ENCODE results near the gene DPH3. TPM values are rescaled to one million over a fixed set of nuclear protein-coding genes. Genes with fewer than 3 reads are reported as not detected.

Gene DPH3
- total RNA-seq, 1 experiment from 2014 or later: 25.0 TPM

GRCh38 chr3:16227566-16227965 is 37.2 kb downstream of the DPH3 start:
- Histone ChIP-seq H3K4me1 (replicated peaks) (no peaks in the 10 kb centered on the region), H3K27me3 (replicated peaks) (no peaks in the 10 kb centered on the region), H3K27ac (no peak overlapping the region), H3K4me3 (no peak overlapping the region), H3K9me3 (replicated peaks) (no peaks in the 10 kb centered on the region), H3K36me3 (no peaks in the 10 kb centered on the region)
- DNase-seq (ENCODE audit: low read depth in 1 of 2, low spot score in 2 of 2): no peak

GRCh38 chr3:16224325-16224724 is 40.4 kb downstream of the DPH3 start:
- Histone ChIP-seq H3K27me3 (replicated peaks) (no peaks in the 10 kb centered on the region), H3K4me1 (replicated peaks) (no peaks in the 10 kb centered on the region), H3K9me3 (replicated peaks) (no peaks in the 10 kb centered on the region), H3K36me3 (no peaks in the 10 kb centered on the region), H3K27ac (no peak overlapping the region), H3K4me3 (no peak overlapping the region)
- no peak for DNase-seq (ENCODE audit: low read depth in 1 of 2, low spot score in 2 of 2)

GRCh38 chr3:16222547-16222946 is 42.2 kb downstream of the DPH3 start:
- Histone ChIP-seq H3K27ac (no peak overlapping the region), H3K27me3 (replicated peaks) (no peaks in the 10 kb centered on the region), H3K36me3 (no peaks in the 10 kb centered on the region), H3K9me3 (replicated peaks) (no peaks in the 10 kb centered on the region), H3K4me1 (replicated peaks) (no peaks in the 10 kb centered on the region), H3K4me3 (no peak overlapping the region)
- DNase-seq (ENCODE audit: low read depth in 1 of 2, low spot score in 2 of 2): no peak

- H3K27me3 ChIP-seq (replicated peaks): no peaks in the 10 kb centered on the region
- H3K4me1 ChIP-seq (replicated peaks): no peaks in the 10 kb centered on the region
- no peak overlapping the region for H3K27ac ChIP-seq
- no peak overlapping the region for H3K4me3 ChIP-seq
- no peaks in the 10 kb centered on the region for H3K9me3 ChIP-seq (replicated peaks)
- no peak for DNase-seq (ENCODE audit: low read depth in 1 of 2, low spot score in 2 of 2)
- H3K36me3 ChIP-seq: no peaks in the 10 kb centered on the region
These were observed 42.8 kb downstream of the DPH3 start for GRCh38 chr3:16221990-16222389.

- no peak for DNase-seq (ENCODE audit: low read depth in 1 of 2, low spot score in 2 of 2)
- H3K27me3 ChIP-seq (replicated peaks): no peaks in the 10 kb centered on the region
- H3K9me3 ChIP-seq (replicated peaks): no peaks in the 10 kb centered on the region
- H3K36me3 ChIP-seq: no peaks in the 10 kb centered on the region
- no peak overlapping the region for H3K27ac ChIP-seq
- H3K4me3 ChIP-seq: no peak overlapping the region
- no peaks in the 10 kb centered on the region for H3K4me1 ChIP-seq (replicated peaks)
These were observed 45.0 kb downstream of the DPH3 start for GRCh38 chr3:16219777-16220176.

- no peaks in the 10 kb centered on the region for H3K9me3 ChIP-seq (replicated peaks)
- H3K4me1 ChIP-seq (replicated peaks): no peaks in the 10 kb centered on the region
- no peak overlapping the region for H3K27ac ChIP-seq
- no peak for DNase-seq (ENCODE audit: low read depth in 1 of 2, low spot score in 2 of 2)
- no peak overlapping the region for H3K4me3 ChIP-seq
- no peaks in the 10 kb centered on the region for H3K36me3 ChIP-seq
- no peaks in the 10 kb centered on the region for H3K27me3 ChIP-seq (replicated peaks)
These were observed 48.3 kb downstream of the DPH3 start for GRCh38 chr3:16216373-16216935.

- H3K27me3 ChIP-seq (replicated peaks): no peaks in the 10 kb centered on the region
- DNase-seq (ENCODE audit: low read depth in 1 of 2, low spot score in 2 of 2): no peak
- H3K4me1 ChIP-seq (replicated peaks): 0 out of 2 replicates have a peak, but pooled peaks cover 7% of the 10 kb centered on the region
- H3K4me3 ChIP-seq: no peak overlapping the region
- H3K9me3 ChIP-seq (replicated peaks): no peaks in the 10 kb centered on the region
- no peaks in the 10 kb centered on the region for H3K36me3 ChIP-seq
- H3K27ac ChIP-seq: no peak overlapping the region
These were observed 50.4 kb downstream of the DPH3 start for GRCh38 chr3:16214366-16214765.

GRCh38 chr3:16211176-16211904 is 53.4 kb downstream of the DPH3 start:
- DNase-seq (ENCODE audit: low read depth in 1 of 2, low spot score in 2 of 2): no peak
- Histone ChIP-seq H3K4me1 (replicated peaks) (peaks cover 26% of the 10 kb centered on the region), H3K4me3 (no peak overlapping the region), H3K9me3 (replicated peaks) (no peaks in the 10 kb centered on the region), H3K36me3 (no peaks in the 10 kb centered on the region), H3K27me3 (replicated peaks) (no peaks in the 10 kb centered on the region), H3K27ac (no peak overlapping the region)

Other genes starting within 250 kb of the DPH3 start
- gene GALNT15, start 90.3 kb downstream of the DPH3 start, total RNA-seq (2014; rRNA removed; shearing (Covaris generic)): 1.3 and 2.1 TPM in 2 replicates
- 5.0 and 9.9 TPM in 2 replicates for gene OXNAD1, start 269 bp upstream of the DPH3 start, total RNA-seq (2014; rRNA removed; shearing (Covaris generic))
- 54.3 and 56.5 TPM in 2 replicates for gene RFTN1, start 248.8 kb upstream of the DPH3 start, total RNA-seq (2014; rRNA removed; shearing (Covaris generic))